ENCODE data around the gene CPT1C.

DNA sequence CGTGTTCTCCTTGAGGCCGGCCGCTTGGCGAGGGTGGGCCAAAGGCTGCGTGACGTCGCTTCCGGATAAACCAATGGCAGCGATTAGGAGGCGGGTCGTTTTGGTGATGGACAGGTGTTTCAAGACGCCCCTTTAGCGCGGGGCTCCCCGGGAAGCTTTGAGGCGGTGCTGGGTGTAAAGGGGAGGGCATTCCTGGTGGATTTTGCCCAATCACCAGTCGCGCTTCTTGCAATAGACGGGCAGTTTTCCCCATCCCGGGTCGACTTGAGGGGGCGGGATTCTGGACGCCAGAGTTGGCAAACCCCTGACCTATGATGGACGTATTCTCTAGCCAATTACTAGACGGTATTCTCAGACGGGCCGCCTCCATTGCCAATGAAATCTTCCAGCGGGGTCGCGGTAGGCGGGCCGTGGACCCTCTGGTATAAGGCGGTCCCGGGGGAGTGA lies 14.1 kb upstream of the CPT1C start:
- TF ChIP-seq, protein P1, sequence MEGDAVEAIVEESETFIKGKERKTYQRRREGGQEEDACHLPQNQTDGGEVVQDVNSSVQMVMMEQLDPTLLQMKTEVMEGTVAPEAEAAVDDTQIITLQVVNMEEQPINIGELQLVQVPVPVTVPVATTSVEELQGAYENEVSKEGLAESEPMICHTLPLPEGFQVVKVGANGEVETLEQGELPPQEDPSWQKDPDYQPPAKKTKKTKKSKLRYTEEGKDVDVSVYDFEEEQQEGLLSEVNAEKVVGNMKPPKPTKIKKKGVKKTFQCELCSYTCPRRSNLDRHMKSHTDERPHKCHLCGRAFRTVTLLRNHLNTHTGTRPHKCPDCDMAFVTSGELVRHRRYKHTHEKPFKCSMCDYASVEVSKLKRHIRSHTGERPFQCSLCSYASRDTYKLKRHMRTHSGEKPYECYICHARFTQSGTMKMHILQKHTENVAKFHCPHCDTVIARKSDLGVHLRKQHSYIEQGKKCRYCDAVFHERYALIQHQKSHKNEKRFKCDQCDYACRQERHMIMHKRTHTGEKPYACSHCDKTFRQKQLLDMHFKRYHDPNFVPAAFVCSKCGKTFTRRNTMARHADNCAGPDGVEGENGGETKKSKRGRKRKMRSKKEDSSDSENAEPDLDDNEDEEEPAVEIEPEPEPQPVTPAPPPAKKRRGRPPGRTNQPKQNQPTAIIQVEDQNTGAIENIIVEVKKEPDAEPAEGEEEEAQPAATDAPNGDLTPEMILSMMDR (IDR thresholded peaks at IDR 0.05): no peak
- no peak for TF ChIP-seq EZH2 (IDR thresholded peaks at IDR 0.05; ENCODE audit: borderline replicate concordance, insufficient read depth, low read depth, low read length, poor library complexity, severe bottlenecking)
